Caco-2 (cell line): ENCODE results near the gene VASN. TPM values are rescaled to one million over a fixed set of nuclear protein-coding genes. Genes with fewer than 3 reads are reported as not detected.

Experiments
- BruUV-seq: library from RNA; stranded (reverse); fragments of 400-500 nt; replicated peaks from 2 replicates; lab custom pipeline; 2021; lab: Mats Ljungman, UMichigan
- CTCF ChIA-PET: fragments of 300-600 bp; sonication (Branson Sonifier 250); formaldehyde crosslinking; loops from one replicate; lab custom pipeline; 2022; ENCODE audit warnings: antibody characterized with exemption; lab: Charles Lee
- POLR2A ChIA-PET: fragments of 300-600 bp; sonication (Branson Sonifier 250); formaldehyde crosslinking; loops from one replicate; lab custom pipeline; 2022; ENCODE audit warnings: antibody characterized with exemption; lab: Charles Lee
- DNase-seq, 2 experiments: peaks; one replicate each; pipeline versions ENCODE4 v3.0.0 to v3.0.0-alpha.2; 2020 to 2022
- H3K27me3 ChIP-seq: replicated peaks from 2 replicates; pipeline ENCODE4 v1.6.0; 2011; ENCODE audit warnings: low read length; ENCODE audit not compliant: control insufficient read depth, insufficient read depth
- H3K36me3 ChIP-seq: 2 replicates; pipeline ENCODE4 v1.5.1; 2011; ENCODE audit warnings: low read length; ENCODE audit not compliant: control insufficient read depth, insufficient read depth
- H3K4me1 ChIP-seq: fragments of 250-450 bp; sonication (Bioruptor Pico); 2 replicates; pipeline ENCODE4 v1.5.1; 2020; ENCODE audit warnings: mild to moderate bottlenecking
- H3K4me3 ChIP-seq: 2 replicates; pipeline ENCODE4 v1.5.1; 2011; ENCODE audit warnings: low read depth, mild to moderate bottlenecking, control low read depth, low read length
- H3K9me3 ChIP-seq: fragments of 250-450 bp; sonication (Bioruptor Pico); 2 replicates; pipeline ENCODE4 v1.5.1; 2020; ENCODE audit warnings: mild to moderate bottlenecking, moderate library complexity
- H3K27ac Mint-ChIP-seq: one replicate; pipeline ENCODE4 v1.8.0; 2022; ENCODE audit warnings: mixed read lengths; ENCODE audit not compliant: unreplicated experiment
- H3K27me3 Mint-ChIP-seq: one replicate; pipeline ENCODE4 v1.8.0; 2022; ENCODE audit warnings: mixed read lengths; ENCODE audit not compliant: insufficient read depth, unreplicated experiment
- H3K36me3 Mint-ChIP-seq: one replicate; pipeline ENCODE4 v1.8.0; 2022; ENCODE audit warnings: mild to moderate bottlenecking, mixed read lengths; ENCODE audit not compliant: insufficient read depth, unreplicated experiment
- H3K4me1 Mint-ChIP-seq: one replicate; pipeline ENCODE4 v1.8.0; 2022; ENCODE audit warnings: low read depth, mixed read lengths; ENCODE audit not compliant: unreplicated experiment
- H3K4me3 Mint-ChIP-seq: one replicate; pipeline ENCODE4 v1.8.0; 2022; ENCODE audit warnings: mild to moderate bottlenecking, moderate library complexity, mixed read lengths; ENCODE audit not compliant: unreplicated experiment
- H3K9me3 Mint-ChIP-seq: one replicate; pipeline ENCODE4 v1.8.0; 2022; ENCODE audit warnings: mixed read lengths; ENCODE audit not compliant: unreplicated experiment
- intact Hi-C: fragments of 100-400 bp; cut with micrococcal nuclease; formaldehyde crosslinking; loops from one replicate; pipeline ENCODE4 v1.10.0; 2022; ENCODE audit not compliant: unreplicated experiment
- total RNA-seq: library from RNA; stranded (reverse); gene quantifications from 2 replicates; pipeline ENCODE4 v1.2.3, GENCODE V29; 2022
- TF ChIP-seq, protein P1 (sequence below), 2 experiments: fragments of 200-600 bp in 1 of 2; IDR thresholded peaks; 1 replicate in 1 of 2; 2 replicates in 1 of 2; pipeline versions ENCODE4 v1.5.1 to v1.8.0; 2011 to 2022; ENCODE audit warnings: antibody characterized with exemption in 1 of 2, control low read depth in 1 of 2, inconsistent platforms in 1 of 2, low read depth in 1 of 2, low read length in 1 of 2, mild to moderate bottlenecking in 1 of 2, moderate library complexity in 1 of 2; ENCODE audit not compliant: insufficient read depth in 1 of 2, severe bottlenecking in 1 of 2, unreplicated experiment in 1 of 2

VASN gene
- total RNA-seq, 1 experiment from 2014 or later, result 2.7 TPM

DNA sequence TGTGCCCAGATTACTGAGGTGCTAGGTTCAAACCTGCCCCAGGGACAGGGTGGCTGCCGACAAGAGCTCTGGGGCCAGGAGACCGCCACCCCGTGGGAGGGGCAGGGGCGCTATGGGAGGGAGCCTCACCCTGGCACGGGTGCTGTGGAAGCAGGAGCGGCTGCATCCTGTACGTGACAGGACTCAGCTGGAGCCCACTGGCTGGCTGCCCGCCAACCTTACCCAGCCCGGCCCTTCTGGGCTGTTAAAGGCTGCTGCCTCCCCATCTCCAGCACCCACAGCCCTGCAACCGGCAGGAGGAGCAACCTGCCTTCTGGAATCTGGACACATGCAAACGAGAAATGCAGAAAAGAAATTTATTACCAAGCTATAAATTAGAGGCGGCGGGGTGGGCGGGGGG is 31.7 kb upstream of the VASN start:
- TF ChIP-seq, protein P1, sequence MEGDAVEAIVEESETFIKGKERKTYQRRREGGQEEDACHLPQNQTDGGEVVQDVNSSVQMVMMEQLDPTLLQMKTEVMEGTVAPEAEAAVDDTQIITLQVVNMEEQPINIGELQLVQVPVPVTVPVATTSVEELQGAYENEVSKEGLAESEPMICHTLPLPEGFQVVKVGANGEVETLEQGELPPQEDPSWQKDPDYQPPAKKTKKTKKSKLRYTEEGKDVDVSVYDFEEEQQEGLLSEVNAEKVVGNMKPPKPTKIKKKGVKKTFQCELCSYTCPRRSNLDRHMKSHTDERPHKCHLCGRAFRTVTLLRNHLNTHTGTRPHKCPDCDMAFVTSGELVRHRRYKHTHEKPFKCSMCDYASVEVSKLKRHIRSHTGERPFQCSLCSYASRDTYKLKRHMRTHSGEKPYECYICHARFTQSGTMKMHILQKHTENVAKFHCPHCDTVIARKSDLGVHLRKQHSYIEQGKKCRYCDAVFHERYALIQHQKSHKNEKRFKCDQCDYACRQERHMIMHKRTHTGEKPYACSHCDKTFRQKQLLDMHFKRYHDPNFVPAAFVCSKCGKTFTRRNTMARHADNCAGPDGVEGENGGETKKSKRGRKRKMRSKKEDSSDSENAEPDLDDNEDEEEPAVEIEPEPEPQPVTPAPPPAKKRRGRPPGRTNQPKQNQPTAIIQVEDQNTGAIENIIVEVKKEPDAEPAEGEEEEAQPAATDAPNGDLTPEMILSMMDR (IDR thresholded peaks at IDR 0.05; ENCODE audit: insufficient read depth in 1 of 2, low read depth in 1 of 2, low read length in 1 of 2, severe bottlenecking in 1 of 2, unreplicated experiment in 1 of 2), result no peak
- no peaks in the 10 kb centered on the region for H3K27me3 Mint-ChIP-seq
- POLR2A ChIA-PET, result no interaction called here
- no peak overlapping the region for H3K4me3 Mint-ChIP-seq
- Histone ChIP-seq H3K9me3 (no peaks in the 10 kb centered on the region), H3K36me3 (no peaks in the 10 kb centered on the region; the same call in 1 of the 2 replicates), H3K4me1 (no peaks in the 10 kb centered on the region), H3K27me3 (no peaks in the 10 kb centered on the region), H3K4me3 (no peak overlapping the region)
- peaks cover 49% of the 10 kb centered on the region for H3K36me3 Mint-ChIP-seq
- no peak for DNase-seq
- no TSS peak for BruUV-seq
- CTCF ChIA-PET, result interaction anchor here (0.6 kb wide), 1 partner anchor 21 kb away, joined by 3 read pairs; no protein-coding TSS in a partner anchor
- intact Hi-C loops, result no loop called here
- H3K9me3 Mint-ChIP-seq, result no peaks in the 10 kb centered on the region
- H3K4me1 Mint-ChIP-seq, result no peaks in the 10 kb centered on the region
- H3K27ac Mint-ChIP-seq, result no peak overlapping the region

DNA sequence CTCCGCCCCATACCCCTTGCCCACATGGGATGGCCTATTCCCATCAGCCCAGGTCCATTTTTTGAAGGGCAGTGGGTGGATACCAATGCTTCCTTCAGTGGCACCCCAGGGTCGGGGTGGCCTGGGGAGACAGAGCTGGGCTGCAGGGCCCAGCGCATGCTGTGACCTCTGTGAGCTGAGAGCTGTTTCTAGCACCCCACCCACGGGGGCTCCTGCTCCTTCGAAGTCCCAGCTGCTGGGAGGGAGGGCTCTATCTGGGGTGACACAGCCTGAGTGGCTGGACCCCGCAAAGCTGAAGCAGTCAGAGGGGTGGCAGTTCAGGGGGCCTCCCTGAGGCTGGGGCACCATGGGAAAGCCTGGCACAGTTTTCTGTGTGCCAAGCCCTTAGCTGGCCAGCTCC is 31.2 kb upstream of the VASN start:
- Mint-ChIP-seq H3K9me3 (no peaks in the 10 kb centered on the region), H3K27ac (no peak overlapping the region), H3K4me1 (no peaks in the 10 kb centered on the region), H3K4me3 (no peak overlapping the region), H3K36me3 (peaks cover 51% of the 10 kb centered on the region), H3K27me3 (no peaks in the 10 kb centered on the region)
- intact Hi-C loops, result no loop called here
- POLR2A ChIA-PET, result no interaction called here
- CTCF ChIA-PET, result no interaction called here
- Histone ChIP-seq H3K27me3 (no peaks in the 10 kb centered on the region), H3K4me3 (no peak overlapping the region), H3K4me1 (no peaks in the 10 kb centered on the region), H3K36me3 (no peaks in the 10 kb centered on the region; the same call in 1 of the 2 replicates), H3K9me3 (no peaks in the 10 kb centered on the region)
- no TSS peak for BruUV-seq
- TF ChIP-seq, protein P1 (IDR thresholded peaks at IDR 0.05; ENCODE audit: insufficient read depth in 1 of 2, low read depth in 1 of 2, low read length in 1 of 2, severe bottlenecking in 1 of 2, unreplicated experiment in 1 of 2), result no peak
- no peak for DNase-seq

DNA sequence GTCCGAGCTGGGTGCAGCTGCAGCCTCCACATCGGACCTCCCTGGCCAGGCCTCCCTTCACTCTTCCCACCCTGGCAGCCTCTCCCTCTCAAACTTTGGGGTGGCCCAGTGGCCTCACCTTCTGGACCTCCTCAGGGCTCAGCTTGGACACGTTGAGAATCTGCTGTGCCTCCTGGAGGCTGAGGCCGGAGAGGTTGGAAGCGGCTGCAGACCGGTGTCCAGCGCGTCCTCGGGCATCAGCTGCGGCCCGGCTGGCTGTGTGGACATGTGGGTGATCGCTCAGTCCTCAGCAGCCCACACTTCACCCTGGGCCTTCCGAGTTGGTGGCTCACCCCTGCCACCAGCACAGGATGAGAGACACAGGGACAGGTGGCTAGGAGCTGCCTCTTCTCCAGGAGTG is 30.4 kb upstream of the VASN start:
- ChIA-PET CTCF (no interaction called here), POLR2A (no interaction called here)
- Histone ChIP-seq H3K27me3 (no peaks in the 10 kb centered on the region), H3K4me3 (no peak overlapping the region), H3K4me1 (no peaks in the 10 kb centered on the region), H3K36me3 (no peaks in the 10 kb centered on the region; the same call in 1 of the 2 replicates), H3K9me3 (no peaks in the 10 kb centered on the region)
- BruUV-seq, result no TSS peak
- H3K9me3 Mint-ChIP-seq, result no peaks in the 10 kb centered on the region
- no peak overlapping the region for H3K27ac Mint-ChIP-seq
- H3K36me3 Mint-ChIP-seq, result peaks cover 51% of the 10 kb centered on the region
- TF ChIP-seq, protein P1 (IDR thresholded peaks at IDR 0.05; ENCODE audit: insufficient read depth in 1 of 2, low read depth in 1 of 2, low read length in 1 of 2, severe bottlenecking in 1 of 2, unreplicated experiment in 1 of 2), result no peak
- no peak for DNase-seq
- no peak overlapping the region for H3K4me3 Mint-ChIP-seq
- no peaks in the 10 kb centered on the region for H3K27me3 Mint-ChIP-seq
- H3K4me1 Mint-ChIP-seq, result no peaks in the 10 kb centered on the region
- intact Hi-C loops, result no loop called here
